ENCODE data around the gene CCNF.
"Not testable (repeated sequence)": the region's sequence is repeated elsewhere in the genome, so short reads cannot be mapped to it uniquely, and the experiment has no call there.

The CCNF gene

GRCh38 chr16:2476345-2476720 is 47.1 kb downstream of the CCNF start:
- TF ChIP-seq CTCF (IDR thresholded peaks at IDR 0.05; ENCODE audit: low read length, missing control alignments) = no peak
- no peak overlapping the region for H3K4me3 ChIP-seq (replicated peaks; ENCODE audit: low read depth, low read length)
- DNase-seq (ENCODE audit: low read depth) = no peak

- no peak for TF ChIP-seq CTCF (IDR thresholded peaks at IDR 0.05; ENCODE audit: low read length, missing control alignments)
- no peak for DNase-seq (ENCODE audit: low read depth)
- no peak overlapping the region for H3K4me3 ChIP-seq (replicated peaks; ENCODE audit: low read depth, low read length)
These were observed 47.5 kb downstream of the CCNF start for GRCh38 chr16:2476741-2477140.

- no peak for TF ChIP-seq CTCF (IDR thresholded peaks at IDR 0.05; ENCODE audit: low read length, missing control alignments)
- DNase-seq (ENCODE audit: low read depth) = no peak
- no peak overlapping the region for H3K4me3 ChIP-seq (replicated peaks; ENCODE audit: low read depth, low read length)
These were observed 48.1 kb downstream of the CCNF start for GRCh38 chr16:2477327-2477726.

GRCh38 chr16:2478279-2478678 is 49.0 kb downstream of the CCNF start:
- H3K4me3 ChIP-seq (replicated peaks; ENCODE audit: low read depth, low read length) = no peak overlapping the region
- TF ChIP-seq CTCF (IDR thresholded peaks at IDR 0.05; ENCODE audit: low read length, missing control alignments) = no peak
- no peak for DNase-seq (ENCODE audit: low read depth)

GRCh38 chr16:2479996-2480395 is 50.7 kb downstream of the CCNF start:
- not testable (repeated sequence) for H3K4me3 ChIP-seq (replicated peaks; ENCODE audit: low read depth, low read length); DNase-seq (ENCODE audit: low read depth)

- no peak for TF ChIP-seq CTCF (IDR thresholded peaks at IDR 0.05; ENCODE audit: low read length, missing control alignments)
- DNase-seq (ENCODE audit: low read depth) = no peak
- no peak overlapping the region for H3K4me3 ChIP-seq (replicated peaks; ENCODE audit: low read depth, low read length)
These were observed 51.7 kb downstream of the CCNF start for GRCh38 chr16:2480948-2481347.

- no peak overlapping the region for H3K4me3 ChIP-seq (replicated peaks; ENCODE audit: low read depth, low read length)
- TF ChIP-seq CTCF (IDR thresholded peaks at IDR 0.05; ENCODE audit: low read length, missing control alignments) = no peak
- no peak for DNase-seq (ENCODE audit: low read depth)
These were observed 52.4 kb downstream of the CCNF start for GRCh38 chr16:2481676-2482075.

GRCh38 chr16:2482249-2482648 is 53.0 kb downstream of the CCNF start:
- no peak overlapping the region for H3K4me3 ChIP-seq (replicated peaks; ENCODE audit: low read depth, low read length)
- no peak for TF ChIP-seq CTCF (IDR thresholded peaks at IDR 0.05; ENCODE audit: low read length, missing control alignments)
- no peak for DNase-seq (ENCODE audit: low read depth)
